SU-DHL-6 (cell line): ENCODE results near the gene DPP8.

Source experiments
- H2AFZ ChIP-seq: fragments of 200-600 bp; sonication (generic); 2 replicates; pipeline ENCODE4 v1.6.1; 2014; ENCODE audit warnings: low read depth, mild to moderate bottlenecking, moderate library complexity, mixed read lengths, antibody characterized with exemption, low read length; ENCODE audit not compliant: severe bottlenecking
- H3F3A ChIP-seq: fragments of 200-600 bp; shearing (Covaris generic); 2 replicates; pipeline ENCODE4 v1.6.0; 2016; ENCODE audit warnings: antibody characterized with exemption, mild to moderate bottlenecking; ENCODE audit not compliant: insufficient read depth
- H3K27ac ChIP-seq: fragments of 200-600 bp; sonication (generic); 2 replicates; pipeline ENCODE4 v1.5.1; 2016; ENCODE audit warnings: low read depth, mild to moderate bottlenecking, low read length, moderate library complexity, mixed read lengths
- H3K27me3 ChIP-seq: fragments of 200-600 bp; sonication (generic), shearing (Covaris generic); 2 replicates; pipeline ENCODE4 v1.6.0; 2014; ENCODE audit warnings: mild to moderate bottlenecking, low read length
- H3K36me3 ChIP-seq: fragments of 200-600 bp; sonication (generic); 2 replicates; pipeline ENCODE4 v1.6.1; 2014; ENCODE audit warnings: mild to moderate bottlenecking, low read length, mixed read lengths
- H3K4me2 ChIP-seq: fragments of 300-600, 200-600 bp; shearing (Covaris generic), sonication (generic); 2 replicates; pipeline ENCODE4 v1.6.0; 2014; ENCODE audit warnings: low read length, low read depth, mild to moderate bottlenecking; ENCODE audit not compliant: poor library complexity, severe bottlenecking
- H3K4me3 ChIP-seq: fragments of 200-600 bp; sonication (generic); 2 replicates; pipeline ENCODE4 v1.5.1; 2014; ENCODE audit warnings: antibody characterized with exemption, low read length, mild to moderate bottlenecking, mixed read lengths; ENCODE audit not compliant: insufficient read depth, poor library complexity, severe bottlenecking
- H3K79me2 ChIP-seq: fragments of 200-600 bp; sonication (generic); 2 replicates; pipeline ENCODE4 v1.6.1; 2014; ENCODE audit warnings: mild to moderate bottlenecking, low read length, moderate library complexity; ENCODE audit not compliant: insufficient read depth
- H3K9ac ChIP-seq: fragments of 200-600 bp; sonication (generic); 2 replicates; pipeline ENCODE4 v1.7.0; 2014; ENCODE audit warnings: mild to moderate bottlenecking, low read length
- H3K9me2 ChIP-seq: fragments of 200-600 bp; sonication (generic); replicated peaks from 2 replicates; pipeline ENCODE4 v1.6.1; 2014; ENCODE audit warnings: low read length; ENCODE audit not compliant: insufficient read depth
- H3K9me3 ChIP-seq: fragments of 200-600 bp; sonication (generic); 2 replicates; pipeline ENCODE4 v1.6.1; 2014; ENCODE audit warnings: low read length, mixed read lengths; ENCODE audit not compliant: insufficient read depth
- H4K20me1 ChIP-seq: fragments of 200-600 bp; sonication (generic); 2 replicates; pipeline ENCODE4 v1.6.1; 2014; ENCODE audit warnings: low read depth, mild to moderate bottlenecking, antibody characterized with exemption, low read length, moderate library complexity, mixed read lengths
- EZH2phosphoT487 ChIP-seq: fragments of 200-600 bp; sonication (generic), shearing (Covaris generic); conservative IDR thresholded peaks from 2 replicates; pipeline ENCODE4 v1.6.1; 2018; ENCODE audit warnings: mild to moderate bottlenecking, antibody characterized with exemption, low read length, moderate library complexity, mixed read lengths
- TF ChIP-seq, protein P1 (sequence below): fragments of 200-600 bp; sonication (generic); IDR thresholded peaks from one replicate; pipeline ENCODE4 v1.5.1; 2017; ENCODE audit warnings: antibody characterized with exemption, mild to moderate bottlenecking, low read length, moderate library complexity; ENCODE audit not compliant: insufficient read depth, poor library complexity, severe bottlenecking

DPP8 gene

DNA sequence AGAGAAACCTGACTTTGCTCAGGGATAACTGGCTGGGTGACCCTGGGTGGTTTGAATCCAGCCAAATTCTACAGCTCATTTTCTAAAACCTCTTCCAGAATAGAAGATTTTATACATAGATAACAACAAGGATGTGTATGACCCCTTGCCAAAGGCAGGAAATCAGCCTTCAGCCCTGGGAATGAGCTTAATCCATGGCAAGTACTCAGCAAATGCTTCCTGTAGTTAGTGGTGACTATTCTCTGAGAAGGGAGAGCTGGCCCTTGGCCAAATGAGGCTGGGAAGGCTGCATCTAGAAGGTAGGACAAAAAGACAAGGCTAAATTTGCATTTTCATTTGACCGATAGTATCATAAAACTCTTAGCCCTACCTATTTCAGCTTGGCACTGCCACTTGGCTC lies 8.1 kb upstream of the DPP8 start:
- Histone ChIP-seq H3F3A (no peaks in the 10 kb centered on the region; the same call in 1 of the 2 replicates), H2AFZ (no peak overlapping the region), H3K79me2 (peaks cover 3% of the 10 kb centered on the region; the same call in 1 of the 2 replicates), H3K27ac (no peak overlapping the region), H4K20me1 (no peaks in the 10 kb centered on the region), H3K4me3 (no peak overlapping the region), H3K4me2 (no peak overlapping the region), H3K9me2 (no peaks in the 10 kb centered on the region), H3K9me3 (no peaks in the 10 kb centered on the region), H3K27me3 (no peaks in the 10 kb centered on the region), H3K36me3 (no peaks in the 10 kb centered on the region), H3K9ac (no peak overlapping the region)
- TF ChIP-seq, protein P1, sequence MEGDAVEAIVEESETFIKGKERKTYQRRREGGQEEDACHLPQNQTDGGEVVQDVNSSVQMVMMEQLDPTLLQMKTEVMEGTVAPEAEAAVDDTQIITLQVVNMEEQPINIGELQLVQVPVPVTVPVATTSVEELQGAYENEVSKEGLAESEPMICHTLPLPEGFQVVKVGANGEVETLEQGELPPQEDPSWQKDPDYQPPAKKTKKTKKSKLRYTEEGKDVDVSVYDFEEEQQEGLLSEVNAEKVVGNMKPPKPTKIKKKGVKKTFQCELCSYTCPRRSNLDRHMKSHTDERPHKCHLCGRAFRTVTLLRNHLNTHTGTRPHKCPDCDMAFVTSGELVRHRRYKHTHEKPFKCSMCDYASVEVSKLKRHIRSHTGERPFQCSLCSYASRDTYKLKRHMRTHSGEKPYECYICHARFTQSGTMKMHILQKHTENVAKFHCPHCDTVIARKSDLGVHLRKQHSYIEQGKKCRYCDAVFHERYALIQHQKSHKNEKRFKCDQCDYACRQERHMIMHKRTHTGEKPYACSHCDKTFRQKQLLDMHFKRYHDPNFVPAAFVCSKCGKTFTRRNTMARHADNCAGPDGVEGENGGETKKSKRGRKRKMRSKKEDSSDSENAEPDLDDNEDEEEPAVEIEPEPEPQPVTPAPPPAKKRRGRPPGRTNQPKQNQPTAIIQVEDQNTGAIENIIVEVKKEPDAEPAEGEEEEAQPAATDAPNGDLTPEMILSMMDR = no peak
- no peak for TF ChIP-seq EZH2phosphoT487

DNA sequence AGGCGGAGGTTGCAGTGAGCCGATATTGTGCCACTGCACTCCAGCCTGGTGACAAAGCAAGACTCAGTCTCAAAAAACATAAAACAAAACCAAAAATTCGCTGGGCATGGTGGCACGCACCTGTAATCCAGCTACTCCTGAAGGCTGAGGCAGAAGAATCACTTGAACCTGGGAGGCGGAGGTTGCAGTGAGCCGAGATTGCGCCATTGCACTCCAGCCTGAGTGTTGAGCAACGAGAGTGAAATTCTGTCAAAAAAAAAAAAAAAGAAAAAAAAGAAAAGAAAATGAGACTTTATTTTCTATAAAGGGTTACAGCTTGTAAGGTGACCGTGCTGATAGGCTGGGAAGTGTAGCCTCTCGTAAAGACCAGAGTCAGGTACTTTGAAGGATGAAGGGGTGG lies 6.7 kb upstream of the DPP8 start:
- H3K36me3 ChIP-seq = no peaks in the 10 kb centered on the region
- H3K79me2 ChIP-seq = no peaks in the 10 kb centered on the region
- H3K9ac ChIP-seq = no peak overlapping the region
- H3K27ac ChIP-seq = no peak overlapping the region
- no peak overlapping the region for H3K4me2 ChIP-seq
- no peaks in the 10 kb centered on the region for H3K9me3 ChIP-seq
- H4K20me1 ChIP-seq = no peaks in the 10 kb centered on the region
- no peaks in the 10 kb centered on the region; the same call in 1 of the 2 replicates for H3F3A ChIP-seq
- no peak overlapping the region for H2AFZ ChIP-seq
- TF ChIP-seq, protein P1 = no peak
- TF ChIP-seq EZH2phosphoT487 = no peak
- H3K4me3 ChIP-seq = no peak overlapping the region
- no peaks in the 10 kb centered on the region for H3K27me3 ChIP-seq
- H3K9me2 ChIP-seq = no peaks in the 10 kb centered on the region

DNA sequence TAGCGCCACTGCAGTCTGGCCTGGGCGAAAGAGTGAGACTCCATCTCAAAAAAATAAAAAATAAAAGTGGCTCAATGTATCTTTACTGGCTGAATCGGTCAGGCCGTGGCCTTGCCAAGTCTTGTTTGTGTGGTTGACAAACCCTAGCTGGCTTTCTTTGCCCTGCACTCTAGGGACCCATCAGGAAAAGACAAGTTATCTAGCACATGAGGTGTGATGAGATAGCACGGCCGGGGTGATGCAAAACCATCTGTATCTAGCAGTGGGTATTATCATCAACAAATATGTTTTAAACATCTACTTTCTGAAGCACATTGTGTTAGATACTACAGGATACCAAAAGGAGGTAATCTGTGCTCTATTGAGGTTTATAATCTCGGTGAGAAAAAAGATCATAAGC lies 3.9 kb upstream of the DPP8 start:
- Histone ChIP-seq H3K4me2 (no peak overlapping the region), H3K9me2 (no peaks in the 10 kb centered on the region), H3K27me3 (no peaks in the 10 kb centered on the region), H3K36me3 (no peaks in the 10 kb centered on the region), H4K20me1 (no peaks in the 10 kb centered on the region), H3K4me3 (no peak overlapping the region), H2AFZ (no peak overlapping the region), H3K27ac (no peak overlapping the region), H3F3A (no peaks in the 10 kb centered on the region), H3K9ac (no peak overlapping the region), H3K79me2 (peaks cover 9% of the 10 kb centered on the region), H3K9me3 (no peaks in the 10 kb centered on the region)
- TF ChIP-seq, protein P1 = no peak
- no peak for TF ChIP-seq EZH2phosphoT487
